Prostate gland (tissue), 2 donors: ENCODE data around the gene FAM180B.

Source experiments
- CTCF ChIP-seq, 4 experiments: fragments of 200-600 bp in 2 of 4; fragments of 450-650 bp in 2 of 4; sonication (generic) in 2 of 4; IDR thresholded peaks; 1 replicate in 3 of 4; 2 replicates in 1 of 4; pipeline ENCODE4 v1.5.1; 2016 to 2019; ENCODE audit warnings: antibody characterized with exemption in 4 of 4, mild to moderate bottlenecking in 2 of 4, moderate library complexity in 2 of 4
- POLR2A ChIP-seq: fragments of 450-650 bp; IDR thresholded peaks from one replicate; pipeline ENCODE4 v1.6.1; 2016; ENCODE audit warnings: antibody characterized with exemption, mild to moderate bottlenecking

- TF ChIP-seq CTCF (IDR thresholded peaks at IDR 0.05): no peak
- TF ChIP-seq POLR2A: no peak
Observed at GRCh38 chr11:47553406-47553743, 33.1 kb upstream of the FAM180B start.
